GM18505 (cell line): ENCODE measurements around the gene SYCE3.

Source experiments
- ATAC-seq: cut with Tn5 transposase; IDR thresholded peaks from one replicate; pipeline ENCODE4 v1.9.1; 2021; ENCODE audit not compliant: unreplicated experiment
- POLR2A ChIP-seq: IDR thresholded peaks from 4 replicates; pipeline ENCODE4 v1.6.1; 2011; ENCODE audit warnings: borderline replicate concordance; ENCODE audit not compliant: insufficient read depth, insufficient read length; ENCODE audit errors: extremely low read depth

The SYCE3 gene

DNA sequence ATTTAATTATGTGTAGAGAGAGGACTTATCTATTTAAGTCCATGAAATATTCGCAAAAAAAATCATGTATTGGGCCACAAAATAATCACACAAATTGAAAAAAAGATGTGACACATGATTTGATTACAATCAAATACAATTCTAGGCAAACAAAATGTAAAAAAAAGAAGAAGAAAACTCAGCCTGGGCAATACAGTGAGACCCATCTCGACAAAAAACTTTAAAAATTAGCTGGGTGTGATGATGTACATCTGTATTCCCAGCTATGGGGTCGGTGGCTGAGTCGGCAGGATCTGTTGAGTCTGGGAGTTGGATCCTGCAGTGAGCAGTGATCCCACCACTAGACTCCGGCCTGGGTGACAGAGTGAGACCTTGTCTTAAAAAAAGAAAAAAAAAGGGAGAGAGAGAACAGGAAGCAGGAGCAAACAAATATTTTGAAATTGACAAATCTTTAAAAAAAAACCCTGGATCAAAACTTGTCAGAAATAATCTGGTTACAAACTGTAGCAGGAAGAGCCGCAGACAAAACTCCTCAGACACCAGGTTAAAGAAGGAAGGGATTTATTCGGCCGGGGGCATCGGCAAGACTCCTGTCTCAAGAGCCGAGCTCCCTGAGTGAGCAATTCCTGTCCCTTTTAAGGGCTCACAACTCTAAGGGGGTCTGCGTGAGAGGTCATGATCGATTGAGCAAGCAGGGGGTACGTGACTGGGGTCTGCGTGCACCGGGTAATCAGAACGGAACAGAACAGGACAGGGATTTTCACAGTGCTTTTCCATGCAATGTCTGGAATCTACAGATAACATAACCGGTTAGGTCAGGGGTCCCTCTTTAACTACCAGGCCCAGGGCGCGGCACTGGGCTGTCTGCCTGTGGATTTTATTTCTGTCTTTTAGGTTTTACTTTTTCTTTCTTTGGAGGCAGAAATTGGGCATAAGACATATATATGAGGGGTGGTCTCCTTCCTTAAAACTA is 29.6 kb downstream of the SYCE3 start:
- no peak for TF ChIP-seq POLR2A
- ATAC-seq = no peak

- ATAC-seq = no peak
- TF ChIP-seq POLR2A = no peak
Measured at GRCh38 chr22:50531962-50532674, 30.6 kb downstream of the SYCE3 start.

- peak; percentile 51 for TF ChIP-seq POLR2A
- ATAC-seq = no peak
Measured at GRCh38 chr22:50531546-50531961, 31.2 kb downstream of the SYCE3 start.

DNA sequence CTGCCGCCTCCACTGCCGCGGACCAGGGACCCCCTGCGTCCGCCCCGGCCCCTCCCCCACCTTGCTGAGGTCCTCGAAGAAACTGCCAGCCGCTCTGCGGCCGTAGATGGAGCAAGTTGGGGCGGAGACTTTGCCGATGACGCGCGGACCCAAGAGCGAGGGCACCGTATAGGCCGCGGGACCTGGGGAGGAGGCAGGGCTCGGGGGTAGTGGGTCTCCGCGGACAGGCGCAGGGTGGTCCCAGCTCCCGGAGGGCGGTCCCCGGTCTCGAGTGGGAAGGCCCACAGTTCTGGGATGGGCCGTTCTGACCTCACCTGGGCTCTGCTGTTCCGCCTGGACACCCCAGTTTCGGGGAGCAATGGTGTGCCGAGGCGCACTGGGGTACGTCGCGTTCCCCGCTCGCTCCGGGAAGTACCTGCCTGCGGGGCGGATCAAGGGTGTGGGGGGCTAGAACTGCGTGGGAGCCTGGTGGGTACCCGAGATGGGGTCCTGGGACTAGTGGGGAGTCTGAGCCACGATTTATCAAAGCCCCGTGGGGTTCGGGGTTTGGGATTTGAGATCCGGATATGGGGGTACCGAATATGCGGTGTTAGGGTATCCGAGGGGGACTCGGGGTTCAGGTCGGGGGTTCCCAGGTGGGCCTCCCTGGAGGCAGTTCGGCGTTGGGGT is 31.7 kb downstream of the SYCE3 start:
- TF ChIP-seq POLR2A = peak; percentile 84
- ATAC-seq = no peak

DNA sequence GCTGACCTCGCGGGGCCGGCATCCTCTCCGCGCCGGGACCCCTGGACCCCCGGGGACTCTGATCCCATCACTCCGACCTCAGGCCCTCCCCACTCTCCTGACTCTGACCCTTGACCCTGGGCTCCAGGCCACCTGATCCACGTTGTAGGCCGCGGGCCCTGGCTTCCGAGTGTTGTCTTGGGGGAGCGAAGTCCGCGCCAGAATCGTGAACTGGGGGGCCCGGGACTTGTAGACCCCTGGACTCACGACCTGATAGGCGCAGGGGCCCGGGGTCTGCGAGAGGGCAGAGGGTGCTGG is 32.2 kb downstream of the SYCE3 start:
- ATAC-seq = no peak
- TF ChIP-seq POLR2A = no peak

DNA sequence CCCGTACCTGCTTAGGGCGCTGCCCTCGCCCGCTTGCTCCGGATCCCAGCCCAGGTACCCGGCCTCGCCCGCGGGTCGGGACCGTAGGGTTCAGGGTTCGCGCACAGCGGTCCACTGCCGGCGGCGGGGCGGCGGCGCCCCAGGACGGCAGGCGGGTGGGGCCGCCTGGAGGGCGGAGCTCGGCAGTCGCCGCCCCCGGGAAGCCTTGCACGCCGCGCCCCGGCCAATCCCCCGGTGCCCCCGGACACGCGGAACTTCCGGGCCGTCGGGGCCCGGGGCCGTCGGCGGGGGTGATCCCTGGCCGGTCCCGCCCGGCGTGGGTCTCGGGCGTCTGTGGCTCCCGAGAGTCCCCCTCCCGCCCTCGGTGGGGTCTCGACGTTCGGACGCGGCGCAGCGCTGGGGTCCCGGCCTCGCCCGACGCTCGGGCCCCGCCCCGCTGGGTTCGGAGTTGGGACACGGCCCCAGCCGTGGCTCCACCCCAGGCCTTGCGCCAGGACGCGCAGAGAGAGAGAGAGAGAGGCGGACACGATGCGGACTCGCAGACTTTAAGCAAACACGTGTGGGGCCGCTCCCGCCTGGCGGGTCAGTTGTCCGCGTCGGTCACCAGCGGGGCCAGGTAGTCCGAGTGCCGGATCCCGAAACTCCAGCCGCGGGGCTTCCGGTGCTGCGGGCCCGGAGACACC is 32.7 kb downstream of the SYCE3 start, which contains the start of gene TYMP:
TSS of gene TYMP (minus strand) at position 116 of the 683 bp plus-strand sequence. CDS start 303 bp downstream, outside the sequence.
- peak; percentile 50 for TF ChIP-seq POLR2A

GRCh38 chr22:50529416-50529896 is 33.3 kb downstream of the SYCE3 start:
- ATAC-seq = no peak
- no peak for TF ChIP-seq POLR2A

More for the DNA sequence above, 32.7 kb downstream of the SYCE3 start, which contains the start of gene TYMP:
- no peak for ATAC-seq

DNA sequence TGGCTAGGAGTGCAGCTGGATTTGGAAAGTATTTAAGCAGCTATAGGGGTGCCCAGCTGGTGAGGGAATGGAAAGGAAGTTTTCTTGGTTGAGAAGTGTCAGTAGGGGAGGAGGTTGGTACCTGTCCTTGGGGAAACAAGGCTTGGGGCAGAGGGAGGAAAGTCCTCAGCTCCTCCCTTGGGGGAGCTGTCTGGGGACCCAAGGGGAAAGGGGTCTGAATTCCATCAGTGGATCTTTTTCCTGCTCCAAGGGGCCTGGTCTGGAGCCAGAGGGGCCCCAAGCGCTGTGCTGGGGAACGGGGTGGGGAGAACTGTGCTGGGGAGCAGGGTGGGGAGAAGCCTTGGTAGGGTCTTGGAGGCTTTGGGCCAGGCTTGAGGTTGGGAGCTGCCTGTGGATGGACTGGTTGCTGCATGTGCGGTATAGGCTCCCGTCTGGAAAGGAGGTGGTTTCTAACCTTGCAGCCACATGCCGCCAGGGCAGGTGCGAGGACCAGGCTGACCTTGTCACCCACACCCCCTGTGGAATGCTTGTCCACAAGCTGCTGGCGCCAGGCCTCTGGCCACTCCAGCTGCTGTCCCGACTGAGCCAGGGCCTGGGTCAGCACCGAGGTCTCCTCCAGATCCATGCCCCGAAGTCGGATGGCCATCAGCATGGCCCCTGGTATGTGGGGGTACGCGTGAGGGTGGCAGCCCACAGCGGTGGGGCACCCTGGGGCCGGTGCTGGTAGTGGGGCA is 33.9 kb downstream of the SYCE3 start:
- no peak for TF ChIP-seq POLR2A

DNA sequence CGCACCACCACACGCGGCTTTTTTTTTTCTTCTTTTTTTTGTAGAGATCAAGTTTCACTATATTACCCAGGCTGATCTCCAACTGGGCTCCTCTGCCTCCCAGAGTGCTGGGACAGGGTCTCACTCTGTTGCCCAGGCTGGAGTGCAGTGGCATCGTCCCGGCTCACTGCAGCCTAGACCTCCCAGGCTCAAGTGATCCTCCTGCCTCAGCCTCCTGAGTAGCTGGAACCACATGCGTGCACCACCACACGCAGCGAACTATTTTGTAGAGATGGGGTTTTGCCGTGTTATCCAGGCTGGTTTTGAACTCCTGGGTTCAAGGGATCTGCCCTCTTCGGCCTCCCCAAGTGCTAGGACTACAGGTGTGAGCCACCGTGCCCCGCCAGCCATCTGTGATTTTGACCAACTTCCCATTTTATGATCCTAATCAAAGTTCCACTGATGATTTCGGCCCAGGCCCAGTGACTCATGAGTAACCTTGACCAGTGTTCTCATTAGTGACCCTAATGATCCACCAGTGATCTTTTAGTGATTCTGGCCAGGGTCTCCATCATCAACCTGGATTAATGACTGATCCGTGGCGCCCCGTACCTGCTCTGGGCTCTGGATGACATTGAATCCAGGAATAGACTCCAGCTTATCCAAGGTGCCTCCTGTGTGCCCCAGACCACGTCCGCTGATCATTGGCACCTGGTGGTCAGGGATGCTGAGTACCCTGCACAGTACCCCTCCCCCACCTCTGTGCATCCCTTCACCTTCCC is 34.6 kb downstream of the SYCE3 start:
- TF ChIP-seq POLR2A = peak; percentile 44
- ATAC-seq = no peak

More for the DNA sequence above, 33.9 kb downstream of the SYCE3 start:
- ATAC-seq = no peak

GRCh38 chr22:50526834-50527801 is 35.6 kb downstream of the SYCE3 start:
- ATAC-seq = no peak
- peak; percentile 68 for TF ChIP-seq POLR2A
